ENCODE results near the gene OCIAD2. TPM values are rescaled to one million over a fixed set of nuclear protein-coding genes. Genes with fewer than 3 reads are reported as not detected.

Gene OCIAD2
- total and polyA plus RNA-seq, 2 of the 8 experiments (the other 6 are each of a cell fraction or from before 2014, with no cell fraction given): 105 to 122 TPM

GRCh38 chr4:48912349-48912748 lies 5.8 kb upstream of the OCIAD2 start (continued):
- TF ChIP-seq CHD7 (IDR thresholded peaks at IDR 0.05; ENCODE audit: insufficient replicate concordance, low read length): no peak
- TF ChIP-seq SRF (IDR thresholded peaks at IDR 0.05; ENCODE audit: low read depth, low read length): no peak
- TF ChIP-seq CTCF (IDR thresholded peaks at IDR 0.05; ENCODE audit: control extremely low read depth in 1 of 3, insufficient read depth in 1 of 3, low read depth in 1 of 3, low read length in 3 of 3): no peak
